Psoas muscle (tissue), 8 donors: ENCODE data around the gene ZBTB16. TPM values are rescaled to one million over a fixed set of nuclear protein-coding genes. Genes with fewer than 3 reads are reported as not detected.
A peak's percentile ranks its signal among the peaks of the same experiment; 100 is the strongest.

Experiments
- ATAC-seq, 4 donors: fragments of 200-7000 bp; cut with Tn5 transposase; one replicate each; pipeline ENCODE4 v1.9.1; 2020; ENCODE audit warnings: moderate library complexity in 3 of 4, mild to moderate bottlenecking in 2 of 4
- DNase-seq, 2 donors: peaks; one replicate each; pipeline ENCODE4 v3.0.0-alpha.2; 2020
- H3K27ac ChIP-seq: fragments of 200-600 bp; one replicate; pipeline ENCODE4 v1.8.0; 2022
- H3K27me3 ChIP-seq, 3 donors: fragments of 200-600 bp in 1 of 3; one replicate each; pipeline versions ENCODE4 v1.6.1 to v1.8.0; 2013 to 2022; ENCODE audit warnings: low read length in 2 of 3, mild to moderate bottlenecking in 2 of 3, moderate library complexity in 1 of 3; ENCODE audit not compliant: insufficient read depth in 3 of 3
- H3K36me3 ChIP-seq, 2 donors: fragments of 200-600 bp in 1 of 2; one replicate each; pipeline versions ENCODE4 v1.6.1 to v1.8.0; 2013 to 2022; ENCODE audit warnings: low read depth in 1 of 2, mild to moderate bottlenecking in 1 of 2, moderate library complexity in 1 of 2; ENCODE audit not compliant: insufficient read depth in 1 of 2
- H3K4me1 ChIP-seq: fragments of 200-600 bp; one replicate; pipeline ENCODE4 v1.8.0; 2022
- H3K4me3 ChIP-seq: fragments of 200-600 bp; one replicate; pipeline ENCODE4 v1.8.0; 2022; ENCODE audit warnings: mild to moderate bottlenecking
- H3K9me3 ChIP-seq: fragments of 200-600 bp; one replicate; pipeline ENCODE4 v1.8.0; 2022
- WGBS, 3 donors: extraction: QIAGEN DNeasy Blood & Tissue Kit; methylation state at CpG; one replicate each; pipeline versions ENCODE4 v1.1.6 to v1.1.7; 2013; 5-methylcytosine and 5-hydroxymethylcytosine counted together
- intact Hi-C, 2 donors: fragments of 100-400 bp; cut with DNase I; formaldehyde crosslinking; loops; one replicate each; pipeline versions ENCODE4 v1.11.0 to v1.14.2; 2022
- polyA plus RNA-seq, 3 donors: library from polyadenylated mRNA; stranded (reverse); fragments of 200-250 nt; gene quantifications; one replicate each; pipeline ENCODE4 v1.2.3, GENCODE V29; 2013
- total RNA-seq, 4 donors: library from RNA; stranded (reverse); fragmentation: NEBNext Ultra II Directional in 2 of 4; extraction: Animal tissue kit (Norgen Biotek cat#: 25700) in 2 of 4; gene quantifications; one replicate each; pipeline versions ENCODE4 v1.2.1 to v1.2.4, GENCODE V29; 2021 to 2023
- TF ChIP-seq, protein P1 (sequence below): fragments of 200-600 bp; IDR thresholded peaks from one replicate; pipeline ENCODE4 v1.8.0; 2022; ENCODE audit warnings: antibody characterized with exemption
- donor health status: healthy with polysubstance abuse.
- donor health status: DM: no; HTN: no; CAD: no; lungs with moderate emphysema.
- donor health status: Bipolar disorder and iron deficiency.
- donor health status: healthy.
- donor health status: DM: yes; HTN: yes; CAD: no.
- donor health status: DM: no; HTN: no; CAD: no.
- donor health status: DM: no; HTN: no; CAD: no.
- donor health status: DM: yes; HTN: yes; CAD: no.

The ZBTB16 gene
- total and polyA plus RNA-seq, 7 donors = 11.7 to 299 (median 89.8) TPM

DNA sequence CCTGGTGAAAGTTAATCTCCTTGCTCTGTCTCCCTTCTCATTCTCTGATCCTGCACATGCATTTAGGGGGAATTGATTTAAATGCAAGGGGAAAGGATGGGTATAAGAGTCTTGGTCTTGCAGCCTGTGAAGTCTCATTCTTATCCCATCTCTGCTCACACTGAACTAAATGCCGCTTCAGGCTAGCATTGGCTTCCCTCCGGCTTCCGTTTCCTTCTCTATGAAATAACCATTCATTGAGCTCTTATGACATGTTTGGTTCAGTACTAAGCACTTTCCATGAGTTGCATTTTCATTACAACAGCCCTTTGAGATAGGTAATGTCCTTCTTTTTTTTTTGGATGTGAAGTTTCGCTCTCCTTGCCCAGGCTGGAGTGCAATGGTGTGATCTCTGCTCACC lies 5.6 kb downstream of the ZBTB16 start:
- peak overlapping the region; percentile 97 for H3K4me3 ChIP-seq
- intact Hi-C loops = no loop called here
- ATAC-seq (no peak), DNase-seq (no peak)
- peaks cover 8 to 43% of the 10 kb centered on the region in 2 donors for H3K36me3 ChIP-seq
- TF ChIP-seq, protein P1, sequence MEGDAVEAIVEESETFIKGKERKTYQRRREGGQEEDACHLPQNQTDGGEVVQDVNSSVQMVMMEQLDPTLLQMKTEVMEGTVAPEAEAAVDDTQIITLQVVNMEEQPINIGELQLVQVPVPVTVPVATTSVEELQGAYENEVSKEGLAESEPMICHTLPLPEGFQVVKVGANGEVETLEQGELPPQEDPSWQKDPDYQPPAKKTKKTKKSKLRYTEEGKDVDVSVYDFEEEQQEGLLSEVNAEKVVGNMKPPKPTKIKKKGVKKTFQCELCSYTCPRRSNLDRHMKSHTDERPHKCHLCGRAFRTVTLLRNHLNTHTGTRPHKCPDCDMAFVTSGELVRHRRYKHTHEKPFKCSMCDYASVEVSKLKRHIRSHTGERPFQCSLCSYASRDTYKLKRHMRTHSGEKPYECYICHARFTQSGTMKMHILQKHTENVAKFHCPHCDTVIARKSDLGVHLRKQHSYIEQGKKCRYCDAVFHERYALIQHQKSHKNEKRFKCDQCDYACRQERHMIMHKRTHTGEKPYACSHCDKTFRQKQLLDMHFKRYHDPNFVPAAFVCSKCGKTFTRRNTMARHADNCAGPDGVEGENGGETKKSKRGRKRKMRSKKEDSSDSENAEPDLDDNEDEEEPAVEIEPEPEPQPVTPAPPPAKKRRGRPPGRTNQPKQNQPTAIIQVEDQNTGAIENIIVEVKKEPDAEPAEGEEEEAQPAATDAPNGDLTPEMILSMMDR = no peak
- H3K27ac ChIP-seq = peak overlapping the region; percentile 99
- no peaks in the 10 kb centered on the region for H3K9me3 ChIP-seq
- WGBS, 3 donors = 47 to 70% (median 56%) methylated on average over 4 of the region's 4 CpGs
- no peaks in the 10 kb centered on the region for H3K27me3 ChIP-seq
- H3K4me1 ChIP-seq = peaks cover 79% of the 10 kb centered on the region

DNA sequence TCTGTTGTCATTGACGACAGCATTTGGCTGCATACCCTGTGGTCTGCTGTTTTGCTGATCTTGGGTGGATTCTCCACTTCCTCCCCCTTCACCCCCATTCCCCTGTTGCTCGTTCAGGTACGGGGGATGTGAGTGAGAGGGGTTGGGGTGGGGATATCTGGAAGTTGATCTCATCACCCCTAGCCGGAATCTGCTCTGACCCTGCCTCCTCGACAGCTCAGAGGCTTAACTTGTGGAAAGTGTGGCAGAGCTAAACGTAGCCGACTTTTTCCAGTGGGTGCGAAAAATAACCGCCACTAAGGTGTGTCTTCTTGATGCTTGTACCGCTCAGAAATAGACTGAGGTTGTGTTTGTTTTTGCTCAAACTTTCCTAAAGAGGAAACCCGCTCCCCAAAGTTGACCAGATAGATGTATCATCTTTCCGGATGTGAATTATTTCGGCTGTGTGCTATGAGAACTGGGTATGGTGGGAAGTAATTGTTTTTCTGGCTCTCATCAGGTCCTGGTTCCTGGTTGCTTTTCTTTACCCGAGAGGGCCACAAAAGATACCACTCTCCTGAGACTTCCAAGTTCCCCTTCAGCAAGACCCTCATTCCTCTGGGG lies 6.6 kb downstream of the ZBTB16 start:
- H3K27me3 ChIP-seq = no peaks in the 10 kb centered on the region
- DNase-seq (peak in 1 of 2 donors; percentile 35), ATAC-seq (no peak)
- H3K4me1 ChIP-seq = peaks cover 89% of the 10 kb centered on the region
- H3K27ac ChIP-seq = peak overlapping the region; percentile 99
- peak overlapping the region; percentile 97 for H3K4me3 ChIP-seq
- intact Hi-C loops = no loop called here
- peaks cover 8 to 43% of the 10 kb centered on the region in 2 donors for H3K36me3 ChIP-seq
- H3K9me3 ChIP-seq = no peaks in the 10 kb centered on the region
- TF ChIP-seq, protein P1 = no peak
- 34 to 62% (median 35%) methylated on average over 14 of the region's 14 CpGs for WGBS, 3 donors

DNA sequence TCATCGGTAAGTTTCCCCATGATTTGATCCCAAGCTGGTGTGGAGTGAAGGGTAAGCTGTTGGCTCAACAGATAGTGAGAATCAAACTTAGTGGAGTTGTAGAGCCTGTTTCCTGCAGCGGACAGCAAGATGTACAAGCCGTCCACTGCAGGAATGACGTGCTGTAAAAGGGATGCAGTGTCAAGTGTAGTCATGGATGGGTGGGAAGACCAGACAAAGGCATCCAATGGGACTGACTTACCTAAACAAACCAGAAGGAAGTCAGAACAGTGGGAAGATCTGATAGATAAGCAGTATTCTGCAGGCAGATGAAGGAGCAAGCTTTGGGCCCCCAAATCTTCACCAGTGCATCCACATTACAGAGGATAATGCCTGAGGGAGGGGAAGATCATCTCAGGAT lies 8.8 kb downstream of the ZBTB16 start:
- intact Hi-C loops = no loop called here
- DNase-seq (peak in 1 of 2 donors; percentile 42), ATAC-seq (no peak)
- peaks cover 8 to 40% of the 10 kb centered on the region in 2 donors for H3K36me3 ChIP-seq
- 29 to 66% (median 32%) methylated on average over 4 of the region's 4 CpGs for WGBS, 3 donors
- peak overlapping the region; percentile 8 for H3K4me3 ChIP-seq
- no peaks in the 10 kb centered on the region for H3K9me3 ChIP-seq
- TF ChIP-seq, protein P1 = no peak
- peak overlapping the region; percentile 99 for H3K27ac ChIP-seq
- no peaks in the 10 kb centered on the region for H3K27me3 ChIP-seq
- H3K4me1 ChIP-seq = peaks cover 87% of the 10 kb centered on the region

DNA sequence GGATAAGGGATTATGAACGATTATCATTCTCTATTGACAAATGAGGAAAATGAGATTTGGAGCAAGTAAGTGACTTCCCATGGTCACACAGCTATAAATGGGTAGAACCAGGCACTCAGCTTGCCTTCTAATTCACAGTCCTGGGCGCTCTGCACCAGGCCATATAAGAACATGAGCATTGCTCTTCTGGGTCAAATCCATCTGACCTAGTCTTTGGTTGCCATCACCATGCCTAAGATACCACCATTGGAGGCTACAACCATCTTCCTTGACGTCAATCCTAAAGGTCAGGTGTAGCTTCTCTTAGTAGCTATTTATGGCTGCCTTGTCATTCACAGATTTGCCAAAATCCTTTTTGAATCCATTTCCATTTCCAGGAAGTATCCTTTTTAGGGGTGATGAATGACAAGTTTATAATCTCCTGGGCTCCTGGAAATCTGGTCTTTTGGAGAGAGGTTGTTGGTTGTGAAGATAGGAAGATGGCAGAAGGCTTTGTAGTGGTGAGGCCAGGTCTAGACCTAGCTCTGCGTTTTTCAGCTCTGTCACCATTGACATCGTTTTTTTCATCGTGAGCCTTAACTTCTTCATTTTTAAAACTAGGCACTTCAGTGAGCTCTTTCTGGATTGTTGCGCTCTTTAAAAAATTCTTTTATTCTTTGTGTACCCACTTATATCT lies 11.1 kb downstream of the ZBTB16 start:
- peak overlapping the region; percentile 99 for H3K27ac ChIP-seq
- ATAC-seq (peak; percentile 58 to 67 (median 62)), DNase-seq (peak in 1 of 2 donors; percentile 55)
- WGBS, 3 donors = 44 to 66% (median 45%) methylated on average over 7 of the region's 7 CpGs
- H3K9me3 ChIP-seq = no peaks in the 10 kb centered on the region
- peaks cover 0 to 27% of the 10 kb centered on the region in 2 donors for H3K36me3 ChIP-seq
- H3K4me3 ChIP-seq = peak overlapping the region; percentile 41
- H3K27me3 ChIP-seq = no peaks in the 10 kb centered on the region
- TF ChIP-seq, protein P1 = no peak
- peaks cover 87% of the 10 kb centered on the region for H3K4me1 ChIP-seq
- intact Hi-C loops = loop anchor here in 1 of 2 donors (5.0 kb wide), 1 partner anchor 52 kb away; no protein-coding TSS in a partner anchor
